ENCODE data around the gene KDM3A. TPM values are rescaled to one million over a fixed set of nuclear protein-coding genes. Genes with fewer than 3 reads are reported as not detected.
A peak's percentile ranks its signal among the peaks of the same experiment; 100 is the strongest.

The KDM3A gene
- total RNA-seq, 4 donors from 2014 or later = 42.9 to 153 (median 64.9) TPM

- Histone ChIP-seq H3K27ac (no peak overlapping the region), H3K4me3 (no peak overlapping the region), H3K4me1 (no peaks in the 10 kb centered on the region), H3K9me3 (no peaks in the 10 kb centered on the region), H3K36me3 (peaks cover 14% of the 10 kb centered on the region), H3K27me3 (no peaks in the 10 kb centered on the region)
- TF ChIP-seq CTCF (IDR thresholded peaks at IDR 0.05) (peak; percentile 8), POLR2A (IDR thresholded peaks at IDR 0.05) (no peak)
- 76% methylated on average over 3 of the region's 3 CpGs for WGBS
- DNase-seq (ENCODE audit: low spot score in 2 of 2) = no peak
Measured at GRCh38 chr2:86518481-86518880, 77.3 kb downstream of the KDM3A start.

GRCh38 chr2:86519349-86519748, 78.2 kb downstream of the KDM3A start:
- WGBS = 97% methylated on average over 1 of the region's 1 CpG
- H3K27ac ChIP-seq = no peak overlapping the region
- no peak for DNase-seq (ENCODE audit: low spot score in 2 of 2)
- H3K4me3 ChIP-seq = no peak overlapping the region
- H3K9me3 ChIP-seq = no peaks in the 10 kb centered on the region
- H3K27me3 ChIP-seq = no peaks in the 10 kb centered on the region
- H3K4me1 ChIP-seq = no peaks in the 10 kb centered on the region
- peaks cover 14% of the 10 kb centered on the region for H3K36me3 ChIP-seq
- no peak for TF ChIP-seq POLR2AphosphoS5 (IDR thresholded peaks at IDR 0.05)
- no peak for TF ChIP-seq POLR2A (IDR thresholded peaks at IDR 0.05)
- no peak for TF ChIP-seq CTCF (IDR thresholded peaks at IDR 0.05)
- TF ChIP-seq EP300 (IDR thresholded peaks at IDR 0.05) = no peak

GRCh38 chr2:86520153-86520552, 79.0 kb downstream of the KDM3A start:
- Histone ChIP-seq H3K27ac (no peak overlapping the region), H3K4me1 (no peaks in the 10 kb centered on the region), H3K27me3 (no peaks in the 10 kb centered on the region), H3K36me3 (peaks cover 14% of the 10 kb centered on the region), H3K9me3 (no peaks in the 10 kb centered on the region), H3K4me3 (no peak overlapping the region)
- 100% methylated on average over 1 of the region's 1 CpG for WGBS
- TF ChIP-seq EP300 (IDR thresholded peaks at IDR 0.05) (no peak), POLR2AphosphoS5 (IDR thresholded peaks at IDR 0.05) (no peak), POLR2A (IDR thresholded peaks at IDR 0.05) (no peak), CTCF (IDR thresholded peaks at IDR 0.05) (no peak)
- DNase-seq (ENCODE audit: low spot score in 2 of 2) = no peak

- TF ChIP-seq POLR2AphosphoS5 (IDR thresholded peaks at IDR 0.05) (no peak), EP300 (IDR thresholded peaks at IDR 0.05) (no peak), POLR2A (IDR thresholded peaks at IDR 0.05) (no peak), CTCF (IDR thresholded peaks at IDR 0.05) (no peak)
Measured at GRCh38 chr2:86521922-86522321, 80.8 kb downstream of the KDM3A start.

GRCh38 chr2:86522711-86523110, 81.5 kb downstream of the KDM3A start:
- H3K9me3 ChIP-seq = no peaks in the 10 kb centered on the region
- DNase-seq (ENCODE audit: low spot score in 2 of 2) = no peak
- H3K4me3 ChIP-seq = no peak overlapping the region
- 86% methylated on average over 2 of the region's 2 CpGs for WGBS
- H3K36me3 ChIP-seq = peaks cover 29% of the 10 kb centered on the region
- H3K27ac ChIP-seq = no peak overlapping the region
- no peaks in the 10 kb centered on the region for H3K4me1 ChIP-seq
- H3K27me3 ChIP-seq = no peaks in the 10 kb centered on the region
- no peak for TF ChIP-seq EP300 (IDR thresholded peaks at IDR 0.05)
- TF ChIP-seq CTCF (IDR thresholded peaks at IDR 0.05) = no peak
- no peak for TF ChIP-seq POLR2A (IDR thresholded peaks at IDR 0.05)
- TF ChIP-seq POLR2AphosphoS5 (IDR thresholded peaks at IDR 0.05) = no peak

More at GRCh38 chr2:86521922-86522321, 80.8 kb downstream of the KDM3A start:
- no peaks in the 10 kb centered on the region for H3K9me3 ChIP-seq
- no peak for DNase-seq (ENCODE audit: low spot score in 2 of 2)
- H3K27ac ChIP-seq = no peak overlapping the region
- H3K4me3 ChIP-seq = no peak overlapping the region
- peaks cover 23% of the 10 kb centered on the region for H3K36me3 ChIP-seq
- 90% methylated on average over 1 of the region's 1 CpG for WGBS
- no peaks in the 10 kb centered on the region for H3K27me3 ChIP-seq
- H3K4me1 ChIP-seq = no peaks in the 10 kb centered on the region

Data from suprapubic skin (tissue), 4 donors.